ENCODE results near the gene SNTG2.

The SNTG2 gene

GRCh38 chr2:1324884-1325283, 374.2 kb downstream of the SNTG2 start:
- TF ChIP-seq CTCF (IDR thresholded peaks at IDR 0.05; ENCODE audit: borderline replicate concordance, insufficient read depth, low read depth, low read length) = no peak
- no peak overlapping the region for H3K4me3 ChIP-seq (ENCODE audit: low read depth, low read length)

- no peak overlapping the region for H3K4me3 ChIP-seq (ENCODE audit: low read depth, low read length)
- TF ChIP-seq CTCF (IDR thresholded peaks at IDR 0.05; ENCODE audit: borderline replicate concordance, insufficient read depth, low read depth, low read length) = no peak
These were observed 378.0 kb downstream of the SNTG2 start for GRCh38 chr2:1328684-1329083.

GRCh38 chr2:1339388-1340140, 388.9 kb downstream of the SNTG2 start:
- TF ChIP-seq CTCF (IDR thresholded peaks at IDR 0.05; ENCODE audit: borderline replicate concordance, insufficient read depth, low read depth, low read length) = no peak
- H3K4me3 ChIP-seq (ENCODE audit: low read depth, low read length) = no peak overlapping the region

GRCh38 chr2:1340141-1340512, 389.5 kb downstream of the SNTG2 start:
- TF ChIP-seq CTCF (IDR thresholded peaks at IDR 0.05; ENCODE audit: borderline replicate concordance, insufficient read depth, low read depth, low read length) = no peak
- no peak overlapping the region for H3K4me3 ChIP-seq (ENCODE audit: low read depth, low read length)

GRCh38 chr2:1341404-1342120, 390.9 kb downstream of the SNTG2 start:
- H3K4me3 ChIP-seq (ENCODE audit: low read depth, low read length) = no peak overlapping the region
- TF ChIP-seq CTCF (IDR thresholded peaks at IDR 0.05; ENCODE audit: borderline replicate concordance, insufficient read depth, low read depth, low read length) = no peak

- no peak overlapping the region for H3K4me3 ChIP-seq (ENCODE audit: low read depth, low read length)
- TF ChIP-seq CTCF (IDR thresholded peaks at IDR 0.05; ENCODE audit: borderline replicate concordance, insufficient read depth, low read depth, low read length) = no peak
These were observed 398.1 kb downstream of the SNTG2 start for GRCh38 chr2:1348789-1349188.

- TF ChIP-seq CTCF (IDR thresholded peaks at IDR 0.05; ENCODE audit: borderline replicate concordance, insufficient read depth, low read depth, low read length) = no peak
- H3K4me3 ChIP-seq (ENCODE audit: low read depth, low read length) = no peak overlapping the region
These were observed 399.5 kb downstream of the SNTG2 start for GRCh38 chr2:1350111-1350510.
